GM19452 (cell line): ENCODE results near the gene SPATA31D1.

Experiments
- ATAC-seq: cut with Tn5 transposase; IDR thresholded peaks from one replicate; pipeline ENCODE4 v1.9.1; 2021; ENCODE audit not compliant: unreplicated experiment

Gene SPATA31D1

GRCh38 chr9:82021198-82021597 is 32.6 kb downstream of the SPATA31D1 start:
- ATAC-seq = no peak

- ATAC-seq = no peak
Observed at GRCh38 chr9:82022121-82022520, 33.5 kb downstream of the SPATA31D1 start.

GRCh38 chr9:82024908-82025307 is 36.3 kb downstream of the SPATA31D1 start:
- ATAC-seq = no peak

GRCh38 chr9:82031538-82032280 is 43.1 kb downstream of the SPATA31D1 start:
- no peak for ATAC-seq

- no peak for ATAC-seq
Observed at GRCh38 chr9:82034956-82035731, 46.6 kb downstream of the SPATA31D1 start.

- no peak for ATAC-seq
Observed at GRCh38 chr9:82036086-82036485, 47.5 kb downstream of the SPATA31D1 start.

GRCh38 chr9:82037126-82037525 is 48.6 kb downstream of the SPATA31D1 start:
- no peak for ATAC-seq

GRCh38 chr9:82038897-82039296 is 50.3 kb downstream of the SPATA31D1 start:
- no peak for ATAC-seq
